ENCODE measurements around the gene SMIM29.

DNA sequence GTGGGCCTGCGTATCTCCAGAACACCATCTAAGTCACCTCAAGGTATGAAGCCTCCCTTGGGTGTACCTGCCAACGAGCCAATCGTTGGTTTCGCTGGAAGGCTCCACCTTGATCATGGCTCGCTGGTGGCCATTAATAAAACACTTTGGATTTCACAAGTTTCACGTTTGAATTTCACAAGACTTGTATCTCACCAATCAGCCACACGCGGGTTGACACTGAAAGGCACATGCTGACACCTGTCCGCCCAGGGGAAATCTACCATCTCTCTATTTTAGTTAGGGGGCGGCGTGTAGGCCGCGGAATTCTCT, 12.7 kb downstream of the SMIM29 start:
- TF ChIP-seq, protein P1, sequence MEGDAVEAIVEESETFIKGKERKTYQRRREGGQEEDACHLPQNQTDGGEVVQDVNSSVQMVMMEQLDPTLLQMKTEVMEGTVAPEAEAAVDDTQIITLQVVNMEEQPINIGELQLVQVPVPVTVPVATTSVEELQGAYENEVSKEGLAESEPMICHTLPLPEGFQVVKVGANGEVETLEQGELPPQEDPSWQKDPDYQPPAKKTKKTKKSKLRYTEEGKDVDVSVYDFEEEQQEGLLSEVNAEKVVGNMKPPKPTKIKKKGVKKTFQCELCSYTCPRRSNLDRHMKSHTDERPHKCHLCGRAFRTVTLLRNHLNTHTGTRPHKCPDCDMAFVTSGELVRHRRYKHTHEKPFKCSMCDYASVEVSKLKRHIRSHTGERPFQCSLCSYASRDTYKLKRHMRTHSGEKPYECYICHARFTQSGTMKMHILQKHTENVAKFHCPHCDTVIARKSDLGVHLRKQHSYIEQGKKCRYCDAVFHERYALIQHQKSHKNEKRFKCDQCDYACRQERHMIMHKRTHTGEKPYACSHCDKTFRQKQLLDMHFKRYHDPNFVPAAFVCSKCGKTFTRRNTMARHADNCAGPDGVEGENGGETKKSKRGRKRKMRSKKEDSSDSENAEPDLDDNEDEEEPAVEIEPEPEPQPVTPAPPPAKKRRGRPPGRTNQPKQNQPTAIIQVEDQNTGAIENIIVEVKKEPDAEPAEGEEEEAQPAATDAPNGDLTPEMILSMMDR (IDR thresholded peaks at IDR 0.05; ENCODE audit: insufficient read depth, low read length), result no peak
- TF ChIP-seq GABPA (IDR thresholded peaks at IDR 0.05; ENCODE audit: low read depth), result no peak
- TF ChIP-seq POLR2AphosphoS5 (IDR thresholded peaks at IDR 0.05; ENCODE audit: low read depth), result no peak
- TF ChIP-seq, protein P2, sequence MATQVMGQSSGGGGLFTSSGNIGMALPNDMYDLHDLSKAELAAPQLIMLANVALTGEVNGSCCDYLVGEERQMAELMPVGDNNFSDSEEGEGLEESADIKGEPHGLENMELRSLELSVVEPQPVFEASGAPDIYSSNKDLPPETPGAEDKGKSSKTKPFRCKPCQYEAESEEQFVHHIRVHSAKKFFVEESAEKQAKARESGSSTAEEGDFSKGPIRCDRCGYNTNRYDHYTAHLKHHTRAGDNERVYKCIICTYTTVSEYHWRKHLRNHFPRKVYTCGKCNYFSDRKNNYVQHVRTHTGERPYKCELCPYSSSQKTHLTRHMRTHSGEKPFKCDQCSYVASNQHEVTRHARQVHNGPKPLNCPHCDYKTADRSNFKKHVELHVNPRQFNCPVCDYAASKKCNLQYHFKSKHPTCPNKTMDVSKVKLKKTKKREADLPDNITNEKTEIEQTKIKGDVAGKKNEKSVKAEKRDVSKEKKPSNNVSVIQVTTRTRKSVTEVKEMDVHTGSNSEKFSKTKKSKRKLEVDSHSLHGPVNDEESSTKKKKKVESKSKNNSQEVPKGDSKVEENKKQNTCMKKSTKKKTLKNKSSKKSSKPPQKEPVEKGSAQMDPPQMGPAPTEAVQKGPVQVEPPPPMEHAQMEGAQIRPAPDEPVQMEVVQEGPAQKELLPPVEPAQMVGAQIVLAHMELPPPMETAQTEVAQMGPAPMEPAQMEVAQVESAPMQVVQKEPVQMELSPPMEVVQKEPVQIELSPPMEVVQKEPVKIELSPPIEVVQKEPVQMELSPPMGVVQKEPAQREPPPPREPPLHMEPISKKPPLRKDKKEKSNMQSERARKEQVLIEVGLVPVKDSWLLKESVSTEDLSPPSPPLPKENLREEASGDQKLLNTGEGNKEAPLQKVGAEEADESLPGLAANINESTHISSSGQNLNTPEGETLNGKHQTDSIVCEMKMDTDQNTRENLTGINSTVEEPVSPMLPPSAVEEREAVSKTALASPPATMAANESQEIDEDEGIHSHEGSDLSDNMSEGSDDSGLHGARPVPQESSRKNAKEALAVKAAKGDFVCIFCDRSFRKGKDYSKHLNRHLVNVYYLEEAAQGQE (IDR thresholded peaks at IDR 0.05; ENCODE audit: insufficient replicate concordance, low read depth), result no peak

Data from HL-60 (cell line).